GM10847 (cell line): Measurements from ENCODE around the gene NR4A3.

Experiments used
- POLR2A ChIP-seq: IDR thresholded peaks from 2 replicates; pipeline ENCODE4 v1.6.1; 2011; ENCODE audit not compliant: insufficient read length; ENCODE audit errors: extremely low read depth

Gene NR4A3

DNA sequence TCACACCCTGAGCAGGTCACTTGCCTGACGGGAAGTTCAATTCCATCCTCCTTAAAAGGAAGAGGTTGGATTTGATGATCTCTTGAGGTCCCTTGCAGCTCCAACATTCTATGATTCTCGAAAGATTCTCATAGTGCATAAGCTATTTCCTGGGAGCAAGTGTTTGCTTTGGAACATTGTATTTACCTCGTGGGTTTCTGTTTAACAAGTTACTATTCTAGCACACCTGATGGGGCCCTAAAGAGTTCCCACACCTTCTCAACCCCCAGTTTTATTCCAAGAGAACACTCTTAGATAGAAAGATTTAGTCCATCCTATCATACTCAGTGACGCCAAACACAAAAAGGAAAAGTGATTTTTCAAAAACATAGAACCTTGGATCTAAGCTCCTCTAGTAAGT, 23.4 kb downstream of the NR4A3 start:
- no peak for TF ChIP-seq POLR2A

- no peak for TF ChIP-seq POLR2A
These were observed 26.8 kb downstream of the NR4A3 start for GRCh38 chr9:99848447-99848846.

- no peak for TF ChIP-seq POLR2A
These were observed 29.2 kb downstream of the NR4A3 start for GRCh38 chr9:99850736-99851499.

- TF ChIP-seq POLR2A: no peak
These were observed 29.8 kb downstream of the NR4A3 start for GRCh38 chr9:99851500-99851822.

DNA sequence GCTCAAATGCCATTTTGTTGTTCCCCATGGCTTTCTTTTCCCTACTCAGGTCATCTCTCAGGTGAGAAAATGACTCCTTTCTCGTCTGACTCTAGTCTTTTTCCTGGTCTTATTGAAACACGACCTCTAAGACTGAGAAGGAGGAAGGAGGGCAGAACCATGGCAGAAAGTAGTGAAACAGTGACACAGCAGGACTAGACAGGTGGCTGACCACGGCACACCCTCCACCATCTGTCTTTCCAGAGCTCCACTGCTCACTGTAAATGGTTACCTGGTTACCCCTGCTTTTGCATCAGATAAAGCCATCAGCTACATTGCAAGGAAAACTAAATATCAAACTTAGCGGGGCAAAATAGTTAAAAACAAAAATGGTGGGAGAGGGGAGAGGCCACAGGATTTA, 30.9 kb downstream of the NR4A3 start:
- TF ChIP-seq POLR2A: no peak

GRCh38 chr9:99855467-99856176, 33.9 kb downstream of the NR4A3 start:
- TF ChIP-seq POLR2A: no peak

- no peak for TF ChIP-seq POLR2A
These were observed 36.4 kb downstream of the NR4A3 start for GRCh38 chr9:99858087-99858486.

DNA sequence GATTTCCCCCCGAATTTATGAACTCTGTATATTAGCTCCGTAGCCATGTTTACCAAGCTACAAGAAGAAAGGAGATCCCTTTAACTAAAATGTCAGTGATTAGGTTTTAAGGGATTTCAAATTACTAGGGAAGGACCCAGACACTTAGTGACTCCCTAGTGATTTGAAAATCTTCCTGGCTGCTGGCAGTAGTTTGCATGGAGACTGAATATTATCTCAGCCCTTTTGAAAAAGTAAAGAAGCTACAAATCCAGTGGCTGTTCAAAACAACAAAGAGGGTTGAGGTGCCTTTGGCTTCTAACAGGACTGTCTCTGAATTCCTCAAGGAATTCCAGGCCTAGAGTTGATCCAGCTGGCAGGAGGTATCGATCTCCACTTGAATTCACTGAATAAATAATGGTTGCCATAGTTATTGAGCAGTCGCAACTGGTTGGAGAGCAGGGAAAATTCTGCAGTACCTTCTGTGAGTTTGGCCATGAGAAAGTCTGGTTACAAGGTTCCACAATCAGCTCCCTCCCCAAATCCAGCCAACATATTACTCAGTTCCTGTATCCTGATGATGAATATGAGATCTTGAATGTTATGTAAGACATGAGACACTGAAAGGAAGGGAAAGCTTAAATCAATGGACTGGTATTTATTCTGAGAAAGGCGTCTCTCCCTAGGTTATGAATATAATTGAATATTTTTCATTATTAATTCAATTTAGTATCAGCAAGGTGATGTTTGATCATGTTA, 37.7 kb downstream of the NR4A3 start:
- TF ChIP-seq POLR2A: no peak

DNA sequence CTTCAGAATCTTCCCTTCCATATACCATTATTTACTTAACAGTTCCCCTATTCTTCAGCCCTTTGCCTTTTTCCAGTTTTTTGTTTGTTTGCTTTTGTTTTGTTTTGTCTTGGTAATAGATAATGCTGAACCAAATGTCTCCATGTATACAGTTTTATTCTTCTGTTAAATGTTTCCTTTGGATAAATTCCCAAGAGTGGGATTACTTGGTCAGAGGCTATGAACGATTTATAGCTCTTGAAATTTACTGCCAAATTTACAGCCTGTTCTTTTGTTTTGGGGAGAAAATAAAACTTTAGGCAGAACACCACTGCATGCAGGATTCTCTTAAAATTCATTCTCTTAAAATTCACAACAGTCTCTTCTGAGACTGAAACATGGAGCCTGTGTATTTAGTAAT, 38.6 kb downstream of the NR4A3 start:
- TF ChIP-seq POLR2A: no peak

DNA sequence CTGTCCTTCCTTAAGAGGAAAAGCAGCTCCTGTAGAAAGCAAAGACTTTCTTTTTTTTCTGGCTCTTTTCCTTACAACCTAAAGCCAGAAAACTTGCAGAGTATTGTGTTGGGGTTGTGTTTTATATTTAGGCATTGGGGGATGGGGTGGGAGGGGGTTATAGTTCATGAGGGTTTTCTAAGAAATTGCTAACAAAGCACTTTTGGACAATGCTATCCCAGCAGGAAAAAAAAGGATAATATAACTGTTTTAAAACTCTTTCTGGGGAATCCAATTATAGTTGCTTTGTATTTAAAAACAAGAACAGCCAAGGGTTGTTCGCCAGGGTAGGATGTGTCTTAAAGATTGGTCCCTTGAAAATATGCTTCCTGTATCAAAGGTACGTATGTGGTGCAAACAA, 42.3 kb downstream of the NR4A3 start:
- TF ChIP-seq POLR2A: no peak

DNA sequence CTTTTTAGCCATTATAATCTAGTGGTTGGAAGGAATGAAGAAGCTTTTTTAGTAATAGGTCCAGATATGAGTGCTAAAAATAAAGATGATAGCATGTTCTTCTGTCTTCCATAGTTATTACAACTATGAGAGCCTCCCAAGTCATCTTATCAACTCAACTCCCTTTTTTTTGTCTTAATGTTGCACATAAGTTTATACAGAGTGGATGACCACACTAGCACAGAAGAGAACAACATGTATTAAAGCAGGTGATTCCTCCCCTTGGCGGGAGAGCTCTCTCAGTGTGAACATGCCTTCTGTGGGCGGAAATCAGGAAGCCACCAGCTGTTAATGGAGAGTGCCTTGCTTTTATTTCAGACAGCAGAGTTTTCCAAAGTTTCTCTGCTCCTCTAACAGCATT, 44.7 kb downstream of the NR4A3 start:
- no peak for TF ChIP-seq POLR2A

DNA sequence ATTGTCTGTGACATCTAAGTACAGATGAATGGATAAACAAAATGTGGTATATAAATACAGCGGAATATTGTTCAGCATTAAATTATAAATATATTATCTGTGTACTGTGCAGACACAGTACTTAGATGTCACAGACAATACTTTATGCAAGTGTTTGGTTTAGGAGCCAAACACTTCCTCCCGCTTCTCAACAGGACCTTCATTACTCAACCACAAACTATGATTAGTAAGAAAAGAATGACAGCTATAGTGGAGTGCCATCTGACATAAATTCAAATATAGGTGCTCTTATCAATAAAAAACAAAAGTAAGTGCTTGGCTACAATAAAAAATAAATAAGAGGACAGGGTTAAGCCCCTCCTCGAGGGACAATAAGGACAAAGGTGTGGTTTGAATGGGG, 45.9 kb downstream of the NR4A3 start:
- no peak for TF ChIP-seq POLR2A

GRCh38 chr9:99867968-99868367, 46.3 kb downstream of the NR4A3 start:
- no peak for TF ChIP-seq POLR2A

DNA sequence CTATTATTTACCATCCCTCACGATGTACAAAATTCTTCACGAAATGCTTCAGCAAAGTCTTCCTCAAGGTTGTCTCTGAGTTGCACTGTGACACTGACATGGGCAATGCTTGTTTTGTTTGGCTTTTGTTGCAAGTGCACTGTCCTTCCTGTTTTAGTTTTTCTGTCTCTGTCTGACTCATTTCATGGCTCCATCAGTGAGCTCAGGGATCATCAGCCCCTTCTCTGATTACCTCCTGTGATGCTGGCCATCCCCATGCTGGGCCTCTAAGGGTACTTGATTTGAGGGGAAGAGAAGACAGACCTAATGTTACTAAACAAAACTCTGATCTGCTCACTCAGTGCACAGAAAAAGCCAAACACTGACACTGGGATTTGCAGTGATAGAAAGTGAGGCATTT, 47.2 kb downstream of the NR4A3 start:
- no peak for TF ChIP-seq POLR2A

- no peak for TF ChIP-seq POLR2A
These were observed 48.4 kb downstream of the NR4A3 start for GRCh38 chr9:99870126-99870525.

- TF ChIP-seq POLR2A: no peak
These were observed 51.8 kb downstream of the NR4A3 start for GRCh38 chr9:99873531-99873930.

GRCh38 chr9:99873943-99874584, 52.4 kb downstream of the NR4A3 start:
- TF ChIP-seq POLR2A: no peak
